ENCODE data around the gene ZNF688. TPM values are rescaled to one million over a fixed set of nuclear protein-coding genes. Genes with fewer than 3 reads are reported as not detected.

Gene ZNF688
- total RNA-seq, 1 donor from 2014 or later, result 6.7 TPM

DNA sequence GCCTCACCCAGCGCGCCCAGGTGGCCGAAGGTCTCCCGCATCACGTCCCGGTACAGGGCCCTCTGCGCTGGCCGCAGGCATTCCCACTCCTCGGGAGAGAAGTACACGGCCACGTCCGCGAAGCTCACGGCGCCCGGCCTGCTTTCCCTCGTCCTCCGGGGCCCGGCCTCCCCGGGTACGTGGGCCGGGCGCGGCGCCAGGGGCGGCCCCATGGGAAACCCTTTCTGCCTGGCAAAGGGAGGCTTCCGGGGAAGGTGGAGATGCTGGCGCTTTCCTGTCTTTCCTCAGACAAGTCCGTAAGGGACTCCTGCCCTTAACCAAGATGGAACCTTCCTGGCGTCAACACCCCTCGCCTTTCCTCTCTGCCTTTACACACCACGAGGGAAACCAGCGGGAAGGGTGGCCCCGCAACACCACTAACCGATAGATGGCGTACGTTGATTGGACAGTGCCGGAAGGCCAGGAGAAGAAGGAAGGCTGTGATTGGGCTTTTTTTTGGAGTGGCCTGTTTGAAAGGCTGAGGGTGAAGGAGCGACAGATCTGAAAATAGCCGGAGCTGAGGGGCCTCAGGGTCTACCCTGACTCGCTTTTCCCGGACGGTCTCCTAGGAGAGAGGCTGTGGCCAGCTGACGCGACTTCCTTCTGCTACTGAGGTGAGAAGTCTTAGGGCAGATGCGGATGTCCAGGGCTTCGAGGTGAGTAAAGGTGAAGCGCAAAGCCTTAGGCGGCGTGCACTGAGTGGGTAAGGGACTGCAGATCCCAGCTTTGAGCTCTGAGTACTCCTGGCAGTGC lies 14.1 kb upstream of the ZNF688 start, which contains the start of gene ZNF785:
ZNF785 (minus strand) TSS at position 298 of the 792 bp plus-strand sequence; CDS start at position 212, 86 bp downstream.
- DNase-seq (ENCODE audit: low read depth in 2 of 2), result peak; percentile 97 to 99

- no peak for DNase-seq (ENCODE audit: low read depth in 2 of 2)
Observed at GRCh38 chr16:30585022-30585399, 13.5 kb upstream of the ZNF688 start.

DNA sequence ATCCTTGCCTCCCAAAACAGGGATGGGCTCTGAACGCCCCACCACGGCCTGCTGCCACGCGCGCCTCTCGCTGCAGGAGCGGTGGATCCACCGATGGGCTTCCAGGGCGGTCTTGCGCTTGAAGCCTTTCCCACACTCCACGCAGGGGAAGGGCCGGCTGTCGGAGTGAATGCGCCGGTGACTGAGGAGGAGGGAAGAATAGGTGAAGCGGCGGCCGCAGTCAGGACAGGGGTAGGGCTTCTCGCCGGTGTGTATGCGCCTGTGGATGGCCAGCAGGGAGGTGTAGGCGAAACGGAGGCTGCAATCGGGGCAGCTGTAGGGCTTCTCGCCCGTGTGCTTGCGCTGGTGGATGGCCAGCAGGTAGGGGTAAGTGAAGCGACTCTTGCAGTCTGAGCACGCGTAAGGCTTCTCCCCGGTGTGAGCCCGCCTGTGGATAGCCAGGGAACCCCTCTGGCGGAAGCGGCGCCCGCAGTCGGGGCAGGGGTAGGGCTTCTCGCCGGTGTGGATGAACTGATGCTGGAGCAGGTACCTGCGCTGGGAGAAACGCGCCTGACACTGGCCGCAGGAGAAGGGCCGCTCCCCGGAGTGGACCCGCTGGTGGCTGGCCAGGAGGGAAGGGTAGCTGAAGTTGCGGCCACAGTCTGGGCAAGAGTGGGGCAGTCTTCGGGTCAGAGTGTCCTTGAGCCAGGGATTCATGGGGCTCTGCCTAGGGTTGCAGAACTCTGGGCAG lies 11.3 kb upstream of the ZNF688 start:
- DNase-seq (ENCODE audit: low read depth in 2 of 2), result no peak

GRCh38 chr16:30581457-30581856 lies 9.9 kb upstream of the ZNF688 start:
- no peak for DNase-seq (ENCODE audit: low read depth in 2 of 2)

GRCh38 chr16:30574678-30575077 lies 3.2 kb upstream of the ZNF688 start:
- DNase-seq (ENCODE audit: low read depth in 2 of 2), result no peak

DNA sequence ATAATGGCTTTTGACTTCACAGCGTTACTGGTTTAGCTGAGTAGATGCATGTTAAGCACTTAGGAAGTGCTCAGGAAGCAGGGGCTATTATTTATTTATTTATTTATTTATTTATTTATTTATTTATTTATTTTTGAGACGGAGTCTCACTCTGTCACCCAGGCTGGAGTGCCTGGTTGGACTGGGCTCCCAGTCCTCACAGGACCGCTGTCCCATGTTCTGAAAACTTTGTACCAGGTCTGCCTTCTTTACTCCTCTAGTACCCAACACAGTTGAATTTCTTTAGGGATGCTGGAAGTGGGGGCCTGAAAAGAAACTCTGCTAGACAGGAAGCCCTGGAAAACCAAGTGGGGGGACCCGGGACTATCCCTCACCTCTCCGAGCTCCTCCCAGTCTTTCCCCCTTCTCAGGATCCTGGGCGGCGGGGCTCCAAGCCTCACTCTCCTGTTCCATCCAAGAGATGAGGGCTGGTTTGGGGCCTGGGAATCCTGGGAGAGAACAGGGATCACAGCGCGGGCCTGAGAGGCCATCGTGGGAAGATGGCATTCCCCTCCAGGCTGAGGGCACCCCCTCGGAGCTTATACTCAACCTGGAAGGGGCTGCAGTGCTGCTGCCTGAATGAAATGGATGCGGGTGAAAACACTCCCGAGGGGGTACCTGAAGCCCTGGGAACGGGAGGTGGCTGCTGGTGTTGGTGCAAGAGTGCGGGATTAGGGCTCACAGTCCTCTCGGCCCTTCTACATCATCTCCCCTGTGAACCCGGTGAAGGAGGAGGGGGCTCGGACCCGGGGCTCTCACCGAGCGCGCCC lies 674 bp downstream of the ZNF688 start:
- DNase-seq (ENCODE audit: low read depth in 2 of 2), result peak in 1 of 2 donors; percentile 54

DNA sequence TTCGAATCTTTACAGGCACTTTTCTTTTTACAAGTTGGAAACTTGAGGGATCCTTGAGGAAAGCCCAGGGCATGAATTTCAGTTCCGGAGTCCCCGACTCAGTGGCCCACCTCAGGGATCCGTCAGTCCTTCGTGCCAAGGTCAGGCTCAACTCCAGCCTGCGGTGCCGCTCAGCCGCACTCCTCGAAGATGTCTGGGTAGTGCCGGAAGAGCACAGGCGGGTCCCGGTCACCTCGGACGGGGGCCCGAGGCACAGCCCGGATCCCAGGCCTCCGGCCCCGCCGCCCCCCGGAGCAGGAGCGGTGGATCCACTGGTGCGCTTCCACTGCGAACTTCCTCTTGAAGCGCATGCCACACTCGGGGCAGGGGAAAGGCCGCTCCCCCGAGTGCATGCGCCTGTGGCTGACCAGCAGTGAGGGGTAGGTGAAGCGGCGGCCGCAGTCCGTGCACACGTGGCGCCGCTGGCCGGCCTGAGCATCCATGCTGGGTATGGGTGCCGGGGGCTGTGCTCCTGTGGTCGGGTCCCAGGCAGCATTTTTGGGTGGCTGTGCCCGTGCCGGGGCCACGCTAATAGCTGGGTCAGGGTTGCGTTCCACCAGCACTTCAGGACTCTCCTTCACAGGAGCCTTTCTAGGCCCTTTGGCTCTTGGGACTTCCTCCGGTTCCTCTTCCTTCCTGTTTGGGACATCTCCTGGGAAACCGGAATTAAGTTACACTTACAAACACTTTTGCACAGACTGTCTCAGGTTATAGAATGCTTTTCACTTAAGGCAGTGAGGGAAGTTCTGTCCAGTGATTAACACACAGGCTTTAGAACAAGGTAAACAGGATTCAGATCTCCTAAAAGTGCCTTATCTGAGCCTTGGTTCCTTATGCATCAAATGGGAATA lies 1.5 kb downstream of the ZNF688 start:
- DNase-seq (ENCODE audit: low read depth in 2 of 2), result no peak

DNA sequence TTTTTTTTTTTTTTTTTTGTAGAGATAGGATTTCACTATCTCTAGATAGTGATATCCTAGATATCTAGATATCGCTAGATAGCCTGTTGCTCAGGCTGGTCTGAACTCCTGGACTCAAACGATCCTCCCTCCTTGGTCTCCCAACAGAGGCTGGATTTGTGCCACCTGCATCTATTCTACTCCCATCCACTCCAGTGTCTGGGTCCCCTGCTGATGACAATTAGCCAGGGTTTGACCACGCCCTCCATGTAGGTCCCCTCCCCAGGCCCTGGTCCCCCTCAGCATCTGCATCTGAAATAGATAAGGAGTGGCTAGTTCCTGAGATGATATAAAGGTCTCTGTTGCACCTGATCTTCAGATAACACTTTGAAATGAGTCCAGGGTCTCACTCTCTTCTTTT lies 2.2 kb downstream of the ZNF688 start:
- no peak for DNase-seq (ENCODE audit: low read depth in 2 of 2)

- peak in 1 of 2 donors; percentile 42 for DNase-seq (ENCODE audit: low read depth in 2 of 2)
Observed at GRCh38 chr16:30567991-30568638, 3.4 kb downstream of the ZNF688 start.

DNA sequence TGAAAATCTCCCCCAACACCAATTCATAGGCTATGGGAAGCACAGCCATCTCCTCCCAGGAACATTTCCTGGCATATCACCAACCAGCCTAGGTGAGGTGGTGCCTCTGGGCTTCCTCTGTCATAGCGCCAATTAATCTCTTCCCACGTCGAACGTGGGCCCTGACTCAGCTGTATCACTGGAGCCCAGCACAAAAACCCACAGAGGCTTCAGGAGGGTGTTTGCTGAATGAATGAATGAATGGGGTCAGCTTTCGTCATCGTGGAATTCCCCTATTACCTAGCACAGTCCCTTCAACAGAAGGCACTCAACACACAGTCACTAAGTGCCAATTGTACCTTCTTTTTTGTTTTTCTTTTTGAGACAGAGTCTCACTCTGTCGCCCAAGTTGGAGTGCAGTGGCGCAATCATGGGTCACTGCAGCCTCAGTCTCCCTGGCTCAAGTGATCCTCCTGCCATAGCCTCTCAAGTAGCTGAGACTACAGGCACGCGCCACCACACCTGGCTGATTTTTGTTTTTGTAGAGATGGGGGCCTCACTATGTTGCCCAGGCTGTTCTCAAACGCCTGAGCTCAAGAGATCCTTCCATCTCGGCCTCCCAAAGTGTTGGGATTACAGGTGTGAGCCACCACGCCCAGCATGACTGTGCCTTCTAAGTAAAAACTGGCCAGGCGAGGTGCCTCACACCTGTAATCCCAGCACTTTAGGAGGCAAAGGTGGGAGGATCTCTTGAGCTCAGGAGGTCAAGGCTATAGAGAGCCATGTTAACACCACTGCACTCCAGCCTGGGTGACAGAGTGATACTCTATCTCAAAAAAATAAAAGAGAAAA lies 4.1 kb downstream of the ZNF688 start:
- no peak for DNase-seq (ENCODE audit: low read depth in 2 of 2)

GRCh38 chr16:30566531-30566930 lies 5.0 kb downstream of the ZNF688 start:
- DNase-seq (ENCODE audit: low read depth in 2 of 2), result no peak

DNA sequence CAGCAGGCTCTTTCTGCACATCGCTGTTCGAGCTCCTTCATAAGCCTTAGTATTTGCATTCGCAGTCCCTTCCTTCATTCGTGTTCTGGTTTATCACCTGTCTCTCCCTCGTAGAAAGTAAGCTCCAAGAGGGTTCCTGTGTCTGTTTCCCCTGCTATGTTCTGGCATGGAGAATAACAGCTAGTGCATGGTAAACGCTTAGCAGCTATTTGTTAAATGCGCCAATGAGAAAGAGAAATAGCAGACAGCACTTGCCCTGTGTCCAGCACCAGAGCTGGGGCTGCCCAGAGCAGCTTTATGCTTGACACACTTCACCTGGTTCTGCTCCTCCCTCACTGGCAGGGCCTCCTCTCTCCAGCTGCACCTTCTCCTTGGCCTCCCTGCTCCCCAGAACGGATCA lies 5.5 kb downstream of the ZNF688 start:
- DNase-seq (ENCODE audit: low read depth in 2 of 2), result no peak

- DNase-seq (ENCODE audit: low read depth in 2 of 2), result no peak
Observed at GRCh38 chr16:30565526-30565925, 6.0 kb downstream of the ZNF688 start.

- DNase-seq (ENCODE audit: low read depth in 2 of 2), result no peak
Observed at GRCh38 chr16:30562021-30562420, 9.5 kb downstream of the ZNF688 start.

- peak in 1 of 2 donors; percentile 36 for DNase-seq (ENCODE audit: low read depth in 2 of 2)
Observed at GRCh38 chr16:30561089-30561816, 10.3 kb downstream of the ZNF688 start.

GRCh38 chr16:30559690-30560089 lies 11.8 kb downstream of the ZNF688 start:
- no peak for DNase-seq (ENCODE audit: low read depth in 2 of 2)

GRCh38 chr16:30558789-30559377 lies 12.6 kb downstream of the ZNF688 start:
- no peak for DNase-seq (ENCODE audit: low read depth in 2 of 2)
